Measurements from ENCODE around the gene ODAD4. TPM values are rescaled to one million over a fixed set of nuclear protein-coding genes. Genes with fewer than 3 reads are reported as not detected.

Gene ODAD4
- total RNA-seq, 1 donor from 2014 or later: 1.7 TPM

- H3K27me3 ChIP-seq: no peaks in the 10 kb centered on the region
- peaks cover 3 to 88% of the 10 kb centered on the region in 2 donors for H3K36me3 ChIP-seq
- H3K4me1 ChIP-seq: no peaks in the 10 kb centered on the region
- H3K27ac ChIP-seq: no peak overlapping the region
- no peak for DNase-seq (ENCODE audit: extremely low spot score in 2 of 2)
- intact Hi-C loops (cut with DNase I): no loop called here
- no peaks in the 10 kb centered on the region for H3K9me3 ChIP-seq
- TF ChIP-seq POLR2A (IDR thresholded peaks at IDR 0.05) (no peak), CTCF (IDR thresholded peaks at IDR 0.05) (no peak), POLR2AphosphoS5 (IDR thresholded peaks at IDR 0.05; ENCODE audit: insufficient read depth in 1 of 2, low read depth in 1 of 2) (no peak)
- no peak overlapping the region for H3K4me3 ChIP-seq
Observed at GRCh38 chr17:41996855-41997164, 66.4 kb downstream of the ODAD4 start.

GRCh38 chr17:41998497-41998896 lies 68.1 kb downstream of the ODAD4 start:
- intact Hi-C loops (cut with DNase I): no loop called here

GRCh38 chr17:42000413-42001133 lies 70.2 kb downstream of the ODAD4 start:
- no peak for DNase-seq (ENCODE audit: extremely low spot score in 2 of 2)
- Histone ChIP-seq H3K4me3 (no peak overlapping the region), H3K9me3 (no peaks in the 10 kb centered on the region), H3K27ac (no peak overlapping the region), H3K27me3 (no peaks in the 10 kb centered on the region), H3K4me1 (peaks cover 15% of the 10 kb centered on the region), H3K36me3 (peaks cover 3 to 64% of the 10 kb centered on the region in 2 donors)
- intact Hi-C loops (cut with DNase I): no loop called here
- TF ChIP-seq POLR2AphosphoS5 (IDR thresholded peaks at IDR 0.05; ENCODE audit: insufficient read depth in 1 of 2, low read depth in 1 of 2) (no peak), CTCF (IDR thresholded peaks at IDR 0.05) (no peak), POLR2A (IDR thresholded peaks at IDR 0.05) (no peak)

More at GRCh38 chr17:41998497-41998896, 68.1 kb downstream of the ODAD4 start:
- no peaks in the 10 kb centered on the region for H3K9me3 ChIP-seq
- TF ChIP-seq POLR2A (IDR thresholded peaks at IDR 0.05) (no peak), CTCF (IDR thresholded peaks at IDR 0.05) (no peak), POLR2AphosphoS5 (IDR thresholded peaks at IDR 0.05; ENCODE audit: insufficient read depth in 1 of 2, low read depth in 1 of 2) (no peak)
- H3K27me3 ChIP-seq: no peaks in the 10 kb centered on the region
- H3K27ac ChIP-seq: no peak overlapping the region
- no peak for DNase-seq (ENCODE audit: extremely low spot score in 2 of 2)
- no peaks in the 10 kb centered on the region for H3K4me1 ChIP-seq
- H3K4me3 ChIP-seq: no peak overlapping the region
- H3K36me3 ChIP-seq: peaks cover 3 to 85% of the 10 kb centered on the region in 2 donors

- Histone ChIP-seq H3K27me3 (no peaks in the 10 kb centered on the region), H3K4me3 (no peak overlapping the region), H3K27ac (no peak overlapping the region), H3K4me1 (peaks cover 24% of the 10 kb centered on the region), H3K9me3 (no peaks in the 10 kb centered on the region), H3K36me3 (peaks cover 2 to 52% of the 10 kb centered on the region in 2 donors)
- intact Hi-C loops (cut with DNase I): no loop called here
- DNase-seq (ENCODE audit: extremely low spot score in 2 of 2): no peak
- TF ChIP-seq POLR2A (IDR thresholded peaks at IDR 0.05) (no peak), CTCF (IDR thresholded peaks at IDR 0.05) (no peak), POLR2AphosphoS5 (IDR thresholded peaks at IDR 0.05; ENCODE audit: insufficient read depth in 1 of 2, low read depth in 1 of 2) (no peak)
Observed at GRCh38 chr17:42001729-42002128, 71.3 kb downstream of the ODAD4 start.

- DNase-seq (ENCODE audit: extremely low spot score in 2 of 2): no peak
- TF ChIP-seq POLR2AphosphoS5 (IDR thresholded peaks at IDR 0.05; ENCODE audit: insufficient read depth in 1 of 2, low read depth in 1 of 2) (no peak), POLR2A (IDR thresholded peaks at IDR 0.05) (no peak), CTCF (IDR thresholded peaks at IDR 0.05) (no peak)
- peaks cover 0 to 47% of the 10 kb centered on the region in 2 donors for H3K36me3 ChIP-seq
Observed at GRCh38 chr17:42002175-42002791, 71.9 kb downstream of the ODAD4 start.

More at GRCh38 chr17:42002175-42002791, 71.9 kb downstream of the ODAD4 start:
- no peak overlapping the region for H3K4me3 ChIP-seq
- H3K9me3 ChIP-seq: no peaks in the 10 kb centered on the region
- H3K27me3 ChIP-seq: no peaks in the 10 kb centered on the region
- intact Hi-C loops (cut with DNase I): no loop called here
- H3K27ac ChIP-seq: no peak overlapping the region
- peaks cover 24% of the 10 kb centered on the region for H3K4me1 ChIP-seq
